GM18520 (cell line): ENCODE measurements around the gene SCO2.

ENCODE experiments used
- ATAC-seq: cut with Tn5 transposase; IDR thresholded peaks from one replicate; pipeline ENCODE4 v1.9.1; 2021; ENCODE audit not compliant: unreplicated experiment

SCO2 gene

GRCh38 chr22:50532824-50533796, 7.7 kb upstream of the SCO2 start:
- ATAC-seq: no peak

- ATAC-seq: no peak
Measured at GRCh38 chr22:50531962-50532674, 6.7 kb upstream of the SCO2 start.

GRCh38 chr22:50531546-50531961, 6.2 kb upstream of the SCO2 start:
- no peak for ATAC-seq

- ATAC-seq: no peak
Measured at GRCh38 chr22:50530877-50531545, 5.6 kb upstream of the SCO2 start.

GRCh38 chr22:50530580-50530876, 5.1 kb upstream of the SCO2 start:
- ATAC-seq: no peak

GRCh38 chr22:50529897-50530579, 4.6 kb upstream of the SCO2 start, which contains the start of gene TYMP:
TSS of gene TYMP (minus strand) at chr22:50530012. CDS start at chr22:50529709, 303 bp downstream.
- ATAC-seq: peak; percentile 16

- no peak for ATAC-seq
Measured at GRCh38 chr22:50529416-50529896, 4.1 kb upstream of the SCO2 start.

GRCh38 chr22:50528682-50529415, 3.5 kb upstream of the SCO2 start:
- ATAC-seq: no peak

- ATAC-seq: no peak
Measured at GRCh38 chr22:50527921-50528681, 2.7 kb upstream of the SCO2 start.

GRCh38 chr22:50526834-50527801, 1.7 kb upstream of the SCO2 start:
- ATAC-seq: no peak

GRCh38 chr22:50526108-50526833, 873 bp upstream of the SCO2 start:
- peak; percentile 23 for ATAC-seq

- no peak for ATAC-seq
Measured at GRCh38 chr22:50525858-50526107, 385 bp upstream of the SCO2 start.

- ATAC-seq: no peak
Measured at GRCh38 chr22:50524676-50525103, 708 bp downstream of the SCO2 start.

- no peak for ATAC-seq
Measured at GRCh38 chr22:50523806-50524675, 1.4 kb downstream of the SCO2 start.

GRCh38 chr22:50523458-50523805, 2.0 kb downstream of the SCO2 start:
- ATAC-seq: no peak

- no peak for ATAC-seq
Measured at GRCh38 chr22:50522806-50523438, 2.5 kb downstream of the SCO2 start.
